SK-N-DZ (cell line): ENCODE data around the gene CDKN2C.
"Not testable (repeated sequence)": the region's sequence is repeated elsewhere in the genome, so short reads cannot be mapped to it uniquely, and the experiment has no call there.

ENCODE experiments used
- DNase-seq: peaks from one replicate; pipeline ENCODE4 v3.0.0-alpha.2; 2015; ENCODE audit warnings: low spot score

Gene CDKN2C

GRCh38 chr1:50978852-50979781 is 9.1 kb downstream of the CDKN2C start:
- DNase-seq, result peak; percentile 46

DNA sequence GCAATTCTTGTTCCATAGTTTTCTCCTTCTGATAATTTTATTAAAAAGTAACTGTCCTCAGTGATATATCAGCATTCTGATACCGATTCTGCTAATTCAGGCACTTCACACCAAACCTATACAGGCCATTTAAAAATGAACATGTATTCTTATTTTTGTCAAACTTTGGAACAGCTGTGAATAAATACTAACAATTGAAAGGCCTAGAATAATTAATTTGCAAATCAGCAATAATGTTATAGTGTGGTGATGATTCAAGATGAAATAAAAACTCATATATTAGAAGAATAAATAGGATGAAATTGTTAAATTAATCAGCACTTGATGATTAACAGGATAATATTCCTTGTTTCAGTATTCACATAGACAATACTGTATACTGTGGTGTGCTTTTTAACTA is 9.9 kb downstream of the CDKN2C start:
- DNase-seq, result no peak

DNA sequence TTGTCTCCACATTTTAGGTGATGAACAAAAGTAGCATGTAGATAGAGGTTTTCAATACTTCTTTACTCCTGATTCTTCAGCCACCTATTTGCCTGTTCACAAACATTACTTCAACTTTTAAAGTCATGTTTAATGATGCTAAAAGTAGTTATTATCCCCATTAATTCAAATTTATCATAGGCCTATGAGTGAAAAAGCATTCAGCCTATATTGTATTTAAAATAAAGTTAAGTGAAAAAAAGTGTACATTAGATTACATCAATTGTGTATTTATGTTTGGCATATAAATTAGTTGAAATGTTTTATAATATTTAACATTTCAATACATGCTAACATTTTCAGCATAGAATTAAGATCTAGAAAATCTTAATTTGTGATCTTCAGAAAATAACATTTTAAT is 10.5 kb downstream of the CDKN2C start:
- no peak for DNase-seq

- DNase-seq, result no peak
Measured at GRCh38 chr1:50981741-50982140, 11.7 kb downstream of the CDKN2C start.

DNA sequence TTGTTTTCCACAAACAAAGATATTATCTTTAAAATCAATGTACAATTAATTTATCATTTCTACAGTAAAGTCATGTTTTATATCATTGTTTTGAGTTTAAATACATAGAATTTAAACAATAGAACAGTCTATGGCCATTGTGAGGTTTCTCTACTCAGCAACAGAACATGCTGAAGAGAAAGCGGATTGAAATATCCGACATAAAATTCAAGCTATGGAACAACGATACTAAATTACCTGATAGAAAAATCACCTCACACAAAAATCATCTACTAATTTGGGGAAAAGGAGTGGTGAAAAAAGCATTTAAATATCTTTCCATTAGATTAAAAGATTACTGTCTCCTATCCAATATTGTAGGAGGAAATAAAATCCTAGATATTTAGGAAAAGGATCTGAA is 12.6 kb downstream of the CDKN2C start:
- no peak for DNase-seq

DNA sequence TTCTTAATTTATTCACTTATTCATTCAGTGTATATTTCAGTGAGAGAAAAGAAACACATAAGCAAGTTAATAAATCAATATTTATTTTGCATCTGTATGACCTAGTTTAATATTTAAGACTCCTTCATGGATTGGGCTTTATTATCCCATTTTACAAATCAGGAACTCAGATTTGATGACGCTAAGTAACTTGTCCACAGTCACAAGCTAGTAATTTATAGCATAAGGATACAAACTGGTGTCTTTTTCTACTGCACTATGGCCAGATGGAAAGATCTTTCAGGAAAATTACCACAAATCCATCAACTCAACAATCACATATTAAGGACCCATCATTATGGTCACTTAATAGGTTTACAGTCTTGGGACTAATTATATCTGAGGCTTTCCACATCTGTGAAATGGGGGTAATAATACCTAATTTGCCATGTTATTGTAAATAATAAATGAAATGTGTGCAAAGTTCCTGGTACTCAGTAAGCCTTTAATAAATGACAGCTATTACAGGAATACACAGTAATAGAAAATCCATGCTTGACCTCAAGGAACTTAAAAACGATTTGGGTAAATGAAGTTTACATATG is 13.3 kb downstream of the CDKN2C start:
- no peak for DNase-seq

- DNase-seq, result peak; percentile 78
Measured at GRCh38 chr1:50985094-50985493, 15.0 kb downstream of the CDKN2C start.

- DNase-seq, result no peak
Measured at GRCh38 chr1:50986653-50987052, 16.6 kb downstream of the CDKN2C start.

DNA sequence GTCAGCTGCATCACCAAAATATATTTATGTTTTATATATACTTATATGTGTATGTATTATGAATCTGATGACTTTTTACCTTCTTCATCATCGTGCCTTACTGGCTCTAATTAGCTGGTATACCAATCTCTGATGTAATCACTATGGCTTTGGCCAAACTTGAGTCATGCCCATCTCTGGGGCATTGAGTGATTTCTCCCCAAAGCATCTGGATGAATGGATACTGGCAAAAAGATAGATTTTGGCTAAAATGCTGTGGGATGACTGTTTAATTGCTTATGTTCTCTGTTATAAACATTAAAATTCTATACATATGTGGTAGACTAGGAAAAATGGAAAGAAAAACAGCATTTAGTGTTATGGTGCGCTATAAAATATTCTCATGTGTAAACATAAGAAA is 19.6 kb downstream of the CDKN2C start:
- DNase-seq, result no peak

- no peak for DNase-seq
Measured at GRCh38 chr1:50992532-50993318, 22.7 kb downstream of the CDKN2C start.

GRCh38 chr1:50993645-50994044 is 23.6 kb downstream of the CDKN2C start:
- DNase-seq, result no peak

DNA sequence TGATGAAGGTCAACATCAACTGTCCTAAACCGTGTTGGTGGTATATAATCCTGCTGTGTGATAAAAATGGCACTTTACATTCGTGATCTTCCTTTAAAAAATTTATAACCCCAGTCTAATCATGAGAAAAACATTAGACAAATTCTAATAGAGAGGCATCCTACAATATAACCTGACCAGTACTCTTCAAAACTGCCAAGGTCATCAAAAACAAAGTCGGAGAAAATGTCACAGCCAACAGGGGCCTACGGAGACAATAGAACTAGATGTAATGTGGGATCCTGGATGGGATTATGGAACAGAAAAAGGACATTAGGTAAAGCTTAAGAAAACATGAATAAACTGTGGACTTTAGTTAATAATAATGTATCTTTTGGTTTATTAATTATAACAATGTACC is 25.0 kb downstream of the CDKN2C start:
- no peak for DNase-seq

- no peak for DNase-seq
Measured at GRCh38 chr1:50995651-50996050, 25.6 kb downstream of the CDKN2C start.

GRCh38 chr1:50996083-50996482 is 26.0 kb downstream of the CDKN2C start:
- DNase-seq, result no peak

- not testable (repeated sequence) for DNase-seq
Measured at GRCh38 chr1:50999375-50999774, 29.3 kb downstream of the CDKN2C start.

DNA sequence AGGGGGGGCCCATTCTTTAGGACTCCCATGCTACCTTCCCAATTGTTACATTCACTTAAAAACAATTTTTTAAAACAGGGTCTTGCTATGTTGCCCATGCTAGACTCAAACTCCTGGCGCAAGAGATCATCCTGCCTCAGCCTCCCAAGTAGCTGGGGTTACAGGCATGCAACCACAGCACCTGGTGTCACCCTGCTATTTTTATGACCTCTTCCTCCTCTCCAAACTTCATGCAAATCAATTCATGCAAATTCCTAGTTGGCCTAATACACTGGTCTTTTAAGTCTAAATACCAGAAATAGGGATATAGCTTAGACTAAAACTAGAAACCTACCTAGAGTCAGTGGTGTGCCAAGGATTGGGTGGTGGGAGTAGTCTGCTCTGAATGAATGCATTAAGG is 30.1 kb downstream of the CDKN2C start:
- DNase-seq, result no peak

- no peak for DNase-seq
Measured at GRCh38 chr1:51000651-51001050, 30.6 kb downstream of the CDKN2C start.

- DNase-seq, result no peak
Measured at GRCh38 chr1:51002516-51002915, 32.5 kb downstream of the CDKN2C start.

DNA sequence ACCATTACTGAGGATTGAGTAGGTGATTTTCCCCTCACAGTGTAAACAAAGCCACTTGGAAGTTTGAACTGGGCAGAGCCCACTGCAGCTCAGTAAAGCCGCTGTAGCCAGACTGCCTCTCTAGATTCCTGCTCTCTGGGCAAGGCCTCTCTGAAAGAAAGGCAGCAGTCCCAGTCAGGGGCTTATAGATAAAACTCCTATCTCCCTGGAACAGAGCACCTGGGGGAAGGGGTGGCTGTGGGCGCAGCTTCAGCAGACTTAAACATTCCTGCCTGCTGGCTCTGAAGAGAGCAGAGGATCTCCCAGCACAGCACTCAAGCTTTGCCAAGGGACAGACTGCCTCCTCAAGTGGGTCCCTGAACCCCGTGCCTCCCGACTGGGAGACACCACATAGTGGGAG is 35.5 kb downstream of the CDKN2C start:
- DNase-seq, result not testable (repeated sequence)

GRCh38 chr1:51009381-51009780 is 39.3 kb downstream of the CDKN2C start:
- no peak for DNase-seq

DNA sequence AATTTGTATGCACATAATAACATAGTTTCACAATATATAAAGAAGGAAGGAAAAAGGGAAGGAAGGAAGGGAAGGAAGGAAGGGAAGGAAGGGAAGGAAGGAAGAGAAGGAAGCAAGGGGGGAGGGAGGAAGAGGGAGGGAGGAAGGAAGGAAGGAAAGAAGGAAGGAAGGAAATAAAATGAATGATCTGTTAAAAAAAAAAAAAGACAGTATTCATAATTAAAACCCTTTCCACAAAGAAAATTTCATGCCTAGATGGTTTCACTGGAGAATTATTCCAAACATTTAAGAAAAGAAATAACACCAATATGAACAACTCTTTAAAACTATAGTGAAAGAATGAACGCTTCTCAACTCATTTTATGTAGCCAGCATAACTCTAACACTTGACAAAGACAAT is 44.8 kb downstream of the CDKN2C start:
- no peak for DNase-seq

GRCh38 chr1:51019811-51020210 is 49.8 kb downstream of the CDKN2C start:
- no peak for DNase-seq
